ENCODE data around the gene KIF4A.

- no peak for TF ChIP-seq POLR2A (IDR thresholded peaks at IDR 0.05)
- peak; percentile 39 to 65 (median 55) for TF ChIP-seq CTCF (IDR thresholded peaks at IDR 0.05)
Measured at GRCh38 chrX:70452143-70452733, 162.3 kb downstream of the KIF4A start.

Measured in uterus (tissue), 2 donors.